A549 treated with CpdA at 1 μM for 4 hours (cell line): ENCODE measurements around the gene GTPBP2. TPM values are rescaled to one million over a fixed set of nuclear protein-coding genes. Genes with fewer than 3 reads are reported as not detected.

Source experiments
- total RNA-seq: library from RNA; stranded (reverse); fragments of 200-300 nt; extraction: Qiagen RNA extraction; gene quantifications from 5 replicates; pipeline ENCODE4 v1.2.3, GENCODE V29; 2022; ENCODE audit warnings: low read depth

The GTPBP2 gene
- 15.8 to 21.8 TPM (median 19.1 TPM) in 5 replicates for total RNA-seq

GRCh38 chr6:43629104-43629504 is at the start of gene GTPBP2:
GTPBP2 (minus strand) TSS chr6:43629264; CDS start chr6:43629162, 102 bp downstream.

GRCh38 chr6:43644940-43645612 is 16.0 kb upstream of the GTPBP2 start, which contains the start of gene RSPH9:
RSPH9 (plus strand) TSS chr6:43645036; CDS start chr6:43645099, 63 bp downstream.

GRCh38 chr6:43635387-43636307 is 6.6 kb upstream of the GTPBP2 start, which contains the start of gene MAD2L1BP:
MAD2L1BP (plus strand) TSS chr6:43635840; CDS start chr6:43635876, 36 bp downstream.

GRCh38 chr6:43575772-43576551 is 53.1 kb downstream of the GTPBP2 start, which contains the start of the genes POLH and XPO5:
POLH (plus strand) TSS chr6:43576185; CDS start chr6:43582320, 6,135 bp downstream.
XPO5 (minus strand) TSS chr6:43576038; CDS start chr6:43575864, 174 bp downstream.

Other genes with a start within 250 kb of the GTPBP2 start
- 9.4 to 11.9 TPM (median 9.4 TPM) in 5 replicates for gene ABCC10, start 201.7 kb downstream of the GTPBP2 start, total RNA-seq
- 2.7 to 7.1 TPM (median 5.8 TPM) in 5 replicates for gene DLK2, start 173.7 kb downstream of the GTPBP2 start, total RNA-seq
- 16.2 to 21.4 TPM (median 20.3 TPM) in 5 replicates for gene TJAP1, start 151.7 kb downstream of the GTPBP2 start, total RNA-seq
- gene LRRC73, start 118.9 kb downstream of the GTPBP2 start, total RNA-seq = 0.51 to 1.4 TPM (median 1.1 TPM) in 5 replicates
- 58.3 to 70.4 TPM (median 68.9 TPM) in 5 replicates for gene YIPF3, start 112.3 kb downstream of the GTPBP2 start, total RNA-seq
- 48.5 to 61.1 TPM (median 52.6 TPM) in 5 replicates for gene POLR1C, start 112.2 kb downstream of the GTPBP2 start, total RNA-seq
- 27.2 to 32.0 TPM (median 29.3 TPM) in 5 replicates for gene XPO5, start 53.2 kb downstream of the GTPBP2 start, total RNA-seq
- 7.9 to 10.0 TPM (median 8.7 TPM) in 5 replicates for gene POLH, start 53.1 kb downstream of the GTPBP2 start, total RNA-seq
- 33.0 to 39.2 TPM (median 35.1 TPM) in 5 replicates for gene MAD2L1BP, start 6.6 kb upstream of the GTPBP2 start, total RNA-seq
- 0.12 to 0.27 TPM (median 0.24 TPM) in 5 replicates for gene RSPH9, start 15.8 kb upstream of the GTPBP2 start, total RNA-seq
- 46.4 to 49.8 TPM (median 47.4 TPM) in 5 replicates for gene MRPS18A, start 58.5 kb upstream of the GTPBP2 start, total RNA-seq
- gene VEGFA, start 140.9 kb upstream of the GTPBP2 start, total RNA-seq = 25.6 to 32.8 TPM (median 31.8 TPM) in 5 replicates